Stromal cell of bone marrow (primary cell): ENCODE results near the gene NMNAT2.

Experiments
- DNase-seq: peaks from one replicate; pipeline ENCODE4 v3.0.0-alpha.2; 2012; ENCODE audit warnings: low read depth

The NMNAT2 gene

DNA sequence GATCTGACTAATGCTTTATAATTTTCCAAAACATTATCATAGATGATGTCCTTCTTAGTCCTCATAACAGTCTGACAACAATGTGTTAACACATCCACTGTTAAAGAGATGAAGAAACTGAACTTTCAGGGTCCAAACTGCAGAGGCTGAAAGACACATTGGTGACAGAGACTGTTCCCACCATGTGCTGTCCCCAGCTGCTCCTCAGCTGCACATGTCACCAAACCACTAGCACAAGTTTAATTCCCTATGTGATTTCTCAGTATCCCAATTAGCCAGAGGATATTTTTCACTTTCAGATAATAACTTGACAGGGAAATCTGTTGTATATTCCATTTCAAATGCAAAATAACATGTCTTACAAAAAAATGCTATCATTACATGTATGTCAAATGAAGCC lies 207.5 kb downstream of the NMNAT2 start:
- no peak for DNase-seq

DNA sequence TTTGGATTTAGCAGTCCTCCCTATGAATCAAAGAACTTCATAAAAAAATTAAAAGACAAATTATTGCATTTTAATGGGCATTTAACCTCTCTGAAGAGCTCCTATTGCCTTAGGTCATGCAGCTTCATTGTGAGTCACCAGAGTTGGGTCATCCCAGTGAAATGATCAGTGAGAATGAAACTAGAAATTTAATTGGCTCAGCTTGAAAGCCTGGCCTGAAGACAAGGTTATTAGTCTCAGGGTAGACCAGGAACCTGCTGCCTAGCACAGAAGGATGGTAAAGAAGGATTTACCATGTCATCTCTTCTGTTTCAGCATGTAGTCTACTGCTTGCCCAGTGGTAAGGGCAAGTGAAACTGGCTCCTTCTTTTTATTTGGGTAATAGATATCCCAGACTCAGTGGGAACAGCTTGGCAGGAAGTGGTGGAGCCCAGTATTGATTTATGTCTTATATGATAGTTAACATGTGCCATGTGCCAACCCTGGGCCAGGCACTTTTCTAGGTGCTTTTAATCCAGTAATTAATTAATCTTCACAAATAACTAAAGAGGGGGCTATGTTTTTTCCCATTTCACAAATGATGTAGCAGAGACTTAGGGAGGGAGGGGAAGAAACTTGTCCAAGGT lies 208.5 kb downstream of the NMNAT2 start:
- peak; percentile 90 for DNase-seq

DNA sequence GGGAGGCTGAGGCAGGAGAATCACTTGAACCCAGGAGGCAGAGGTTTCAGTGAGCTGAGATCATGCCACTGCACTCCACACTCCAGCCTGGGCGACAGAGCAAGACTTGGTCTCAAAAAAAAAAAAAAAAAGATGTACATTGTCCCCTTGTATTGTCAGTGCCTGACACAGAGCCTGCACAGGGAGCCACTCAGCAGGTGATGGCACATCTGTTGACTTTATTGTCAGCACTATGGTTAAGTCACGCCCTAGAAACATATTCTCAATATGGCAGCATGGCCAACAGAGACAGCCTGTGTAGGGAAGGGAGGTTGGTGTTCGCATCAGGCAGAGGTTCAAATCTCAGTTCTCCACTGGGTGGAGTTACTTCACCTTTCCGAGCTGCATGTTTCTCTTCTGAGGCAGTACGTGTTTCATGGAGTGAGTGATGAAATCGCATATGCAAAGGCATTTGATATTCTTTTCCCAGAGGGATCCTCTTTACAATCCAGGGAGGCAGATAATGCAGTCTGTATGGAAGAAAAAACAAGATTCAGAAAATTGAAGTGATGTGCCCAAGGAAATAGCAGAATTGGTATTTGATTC lies 211.6 kb downstream of the NMNAT2 start:
- DNase-seq: no peak

- peak; percentile 81 for DNase-seq
These were observed 212.9 kb downstream of the NMNAT2 start for GRCh38 chr1:183205196-183205781.

- DNase-seq: no peak
These were observed 215.1 kb downstream of the NMNAT2 start for GRCh38 chr1:183203094-183203493.

GRCh38 chr1:183200451-183200850 lies 217.7 kb downstream of the NMNAT2 start:
- DNase-seq: no peak

DNA sequence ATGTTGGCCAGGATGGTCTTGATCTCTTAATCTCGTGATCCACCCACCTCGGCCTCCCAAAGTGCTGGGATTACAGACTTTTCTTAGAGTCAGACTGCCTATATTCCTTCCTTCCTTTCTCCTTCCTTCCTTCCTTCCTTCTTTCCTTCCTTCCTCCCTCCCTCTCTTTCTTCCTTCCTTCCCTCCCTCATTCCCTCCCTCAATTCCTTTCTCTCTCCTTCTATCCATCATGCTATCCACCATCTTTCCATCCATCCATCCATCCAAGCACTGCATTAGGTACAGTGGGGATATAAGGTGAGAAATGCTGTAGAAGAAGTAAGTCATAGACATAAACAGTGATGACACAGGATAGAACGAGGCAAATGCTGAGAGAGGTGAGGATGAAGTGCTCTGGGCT lies 218.9 kb downstream of the NMNAT2 start:
- no peak for DNase-seq

- peak; percentile 22 for DNase-seq
These were observed 219.7 kb downstream of the NMNAT2 start for GRCh38 chr1:183198463-183198862.
